Measurements from ENCODE around the gene MAPKAPK2. TPM values are rescaled to one million over a fixed set of nuclear protein-coding genes. Genes with fewer than 3 reads are reported as not detected.

The MAPKAPK2 gene
- total RNA-seq, 4 donors from 2014 or later, result 37.8 to 50.7 (median 43.2) TPM

- intact Hi-C loops (cut with DNase I), result loop anchor here (5.0 to 10.0 kb wide), 2 partner anchors 36 to 184 kb away; no protein-coding TSS in a partner anchor
Observed at GRCh38 chr1:206668351-206668750, 16.4 kb upstream of the MAPKAPK2 start.

GRCh38 chr1:206668874-206669410, 15.8 kb upstream of the MAPKAPK2 start:
- no peak for DNase-seq
- peaks cover 0 to 5% (median 0%) of the 10 kb centered on the region in 4 donors for H3K27me3 ChIP-seq
- WGBS, 2 donors, result 95 to 96% methylated on average over 6 of the region's 6 CpGs
- H3K27ac ChIP-seq, result no peak overlapping the region
- intact Hi-C loops (cut with DNase I), result loop anchor here (5.0 to 10.0 kb wide), 2 partner anchors 37 to 184 kb away; no protein-coding TSS in a partner anchor
- H3K36me3 ChIP-seq, result no peaks in the 10 kb centered on the region
- no peak overlapping the region for H3K4me3 ChIP-seq
- H3K9me3 ChIP-seq, result no peaks in the 10 kb centered on the region
- H3K4me1 ChIP-seq, result peaks cover 8 to 32% (median 22%) of the 10 kb centered on the region in 3 donors
- TF ChIP-seq CTCF (IDR thresholded peaks at IDR 0.05) (no peak), POLR2A (IDR thresholded peaks at IDR 0.05) (no peak)

More at GRCh38 chr1:206668351-206668750, 16.4 kb upstream of the MAPKAPK2 start:
- Histone ChIP-seq H3K9me3 (no peaks in the 10 kb centered on the region), H3K27me3 (peaks cover 0 to 11% (median 0%) of the 10 kb centered on the region in 4 donors), H3K4me3 (no peak overlapping the region), H3K27ac (no peak overlapping the region), H3K36me3 (no peaks in the 10 kb centered on the region), H3K4me1 (peaks cover 8 to 32% (median 20%) of the 10 kb centered on the region in 3 donors)
- DNase-seq, result no peak
- 55 to 72% methylated on average over 2 of the region's 2 CpGs for WGBS, 2 donors
- TF ChIP-seq CTCF (IDR thresholded peaks at IDR 0.05), result no peak
- no peak for TF ChIP-seq POLR2A (IDR thresholded peaks at IDR 0.05)

GRCh38 chr1:206672011-206672688, 12.6 kb upstream of the MAPKAPK2 start:
- no peaks in the 10 kb centered on the region for H3K36me3 ChIP-seq
- WGBS, 2 donors, result 36% methylated on average over 8 of the region's 8 CpGs
- no peaks in the 10 kb centered on the region for H3K9me3 ChIP-seq
- no peak for DNase-seq
- H3K27me3 ChIP-seq, result no peaks in the 10 kb centered on the region
- intact Hi-C loops (cut with DNase I), result no loop called here
- TF ChIP-seq CTCF (IDR thresholded peaks at IDR 0.05), result no peak
- TF ChIP-seq POLR2A (IDR thresholded peaks at IDR 0.05), result no peak
- H3K4me1 ChIP-seq, result peaks cover 8 to 49% (median 32%) of the 10 kb centered on the region in 3 donors
- peak overlapping the region in 3 of 4 donors; percentile 42 to 84 (median 53) for H3K27ac ChIP-seq
- H3K4me3 ChIP-seq, result no peak overlapping the region

- no peak for TF ChIP-seq POLR2A (IDR thresholded peaks at IDR 0.05)
- no peak for TF ChIP-seq CTCF (IDR thresholded peaks at IDR 0.05)
Observed at GRCh38 chr1:206672844-206673758, 11.6 kb upstream of the MAPKAPK2 start.

More at GRCh38 chr1:206672844-206673758, 11.6 kb upstream of the MAPKAPK2 start:
- peaks cover 8 to 49% (median 32%) of the 10 kb centered on the region in 3 donors for H3K4me1 ChIP-seq
- peak overlapping the region in 3 of 4 donors; percentile 42 to 84 (median 53) for H3K27ac ChIP-seq
- no peaks in the 10 kb centered on the region for H3K9me3 ChIP-seq
- H3K36me3 ChIP-seq, result no peaks in the 10 kb centered on the region
- DNase-seq, result no peak
- no peaks in the 10 kb centered on the region for H3K27me3 ChIP-seq
- WGBS, 2 donors, result 42 to 47% methylated on average over 6 of the region's 6 CpGs
- no peak overlapping the region for H3K4me3 ChIP-seq
- intact Hi-C loops (cut with DNase I), result no loop called here
